Measurements from ENCODE around the gene KCNK3. TPM values are rescaled to one million over a fixed set of nuclear protein-coding genes. Genes with fewer than 3 reads are reported as not detected.

The KCNK3 gene
- total RNA-seq, 3 donors from 2014 or later (not counting 1 experiment from before 2014, with no cell fraction given): not detected

GRCh38 chr2:26752656-26753055 is 60.1 kb downstream of the KCNK3 start:
- Histone ChIP-seq H3K4me3 (ENCODE audit: low read length) (no peak overlapping the region), H3K9me3 (ENCODE audit: control insufficient read depth, insufficient read depth, low read length) (no peaks in the 10 kb centered on the region), H3K27me3 (ENCODE audit: control insufficient read depth, insufficient read depth, low read length) (no peaks in the 10 kb centered on the region), H3K27ac (ENCODE audit: low read length) (no peak overlapping the region), H3K36me3 (ENCODE audit: control insufficient read depth, insufficient read depth, low read length) (no peaks in the 10 kb centered on the region), H3K4me1 (ENCODE audit: control insufficient read depth, insufficient read depth, low read length) (no peaks in the 10 kb centered on the region)
- Mint-ChIP-seq H3K4me1 (no peaks in the 10 kb centered on the region), H3K9me3 (no peaks in the 10 kb centered on the region), H3K27ac (no peak overlapping the region), H3K4me3 (no peak overlapping the region), H3K27me3 (ENCODE audit: low read depth in 2 of 2) (peaks cover 0 to 2% of the 10 kb centered on the region in 2 donors), H3K36me3 (no peaks in the 10 kb centered on the region)
- DNase-seq: no peak
- no peak for ATAC-seq
- intact Hi-C loops (cut with micrococcal nuclease): no loop called here
- TF ChIP-seq, protein P1, sequence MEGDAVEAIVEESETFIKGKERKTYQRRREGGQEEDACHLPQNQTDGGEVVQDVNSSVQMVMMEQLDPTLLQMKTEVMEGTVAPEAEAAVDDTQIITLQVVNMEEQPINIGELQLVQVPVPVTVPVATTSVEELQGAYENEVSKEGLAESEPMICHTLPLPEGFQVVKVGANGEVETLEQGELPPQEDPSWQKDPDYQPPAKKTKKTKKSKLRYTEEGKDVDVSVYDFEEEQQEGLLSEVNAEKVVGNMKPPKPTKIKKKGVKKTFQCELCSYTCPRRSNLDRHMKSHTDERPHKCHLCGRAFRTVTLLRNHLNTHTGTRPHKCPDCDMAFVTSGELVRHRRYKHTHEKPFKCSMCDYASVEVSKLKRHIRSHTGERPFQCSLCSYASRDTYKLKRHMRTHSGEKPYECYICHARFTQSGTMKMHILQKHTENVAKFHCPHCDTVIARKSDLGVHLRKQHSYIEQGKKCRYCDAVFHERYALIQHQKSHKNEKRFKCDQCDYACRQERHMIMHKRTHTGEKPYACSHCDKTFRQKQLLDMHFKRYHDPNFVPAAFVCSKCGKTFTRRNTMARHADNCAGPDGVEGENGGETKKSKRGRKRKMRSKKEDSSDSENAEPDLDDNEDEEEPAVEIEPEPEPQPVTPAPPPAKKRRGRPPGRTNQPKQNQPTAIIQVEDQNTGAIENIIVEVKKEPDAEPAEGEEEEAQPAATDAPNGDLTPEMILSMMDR (IDR thresholded peaks at IDR 0.05): no peak
- WGBS (ENCODE audit: insufficient coverage): 95% methylated on average over 2 of the region's 3 CpGs

GRCh38 chr2:26754539-26754938 is 62.0 kb downstream of the KCNK3 start:
- ATAC-seq (no peak), DNase-seq (no peak)
- Mint-ChIP-seq H3K27ac (no peak overlapping the region), H3K4me1 (peaks cover 0 to 8% of the 10 kb centered on the region in 2 donors), H3K36me3 (no peaks in the 10 kb centered on the region), H3K4me3 (no peak overlapping the region), H3K9me3 (no peaks in the 10 kb centered on the region), H3K27me3 (ENCODE audit: low read depth in 2 of 2) (peaks cover 0 to 2% of the 10 kb centered on the region in 2 donors)
- H3K27ac ChIP-seq (ENCODE audit: low read length): no peak overlapping the region
- H3K4me1 ChIP-seq (ENCODE audit: control insufficient read depth, insufficient read depth, low read length): peaks cover 5% of the 10 kb centered on the region
- intact Hi-C loops (cut with micrococcal nuclease): no loop called here
- H3K36me3 ChIP-seq (ENCODE audit: control insufficient read depth, insufficient read depth, low read length): no peaks in the 10 kb centered on the region
- H3K27me3 ChIP-seq (ENCODE audit: control insufficient read depth, insufficient read depth, low read length): no peaks in the 10 kb centered on the region
- TF ChIP-seq, protein P1 (IDR thresholded peaks at IDR 0.05): no peak
- H3K4me3 ChIP-seq (ENCODE audit: low read length): no peak overlapping the region
- 95% methylated on average over 4 of the region's 4 CpGs for WGBS (ENCODE audit: insufficient coverage)
- H3K9me3 ChIP-seq (ENCODE audit: control insufficient read depth, insufficient read depth, low read length): no peaks in the 10 kb centered on the region

DNA sequence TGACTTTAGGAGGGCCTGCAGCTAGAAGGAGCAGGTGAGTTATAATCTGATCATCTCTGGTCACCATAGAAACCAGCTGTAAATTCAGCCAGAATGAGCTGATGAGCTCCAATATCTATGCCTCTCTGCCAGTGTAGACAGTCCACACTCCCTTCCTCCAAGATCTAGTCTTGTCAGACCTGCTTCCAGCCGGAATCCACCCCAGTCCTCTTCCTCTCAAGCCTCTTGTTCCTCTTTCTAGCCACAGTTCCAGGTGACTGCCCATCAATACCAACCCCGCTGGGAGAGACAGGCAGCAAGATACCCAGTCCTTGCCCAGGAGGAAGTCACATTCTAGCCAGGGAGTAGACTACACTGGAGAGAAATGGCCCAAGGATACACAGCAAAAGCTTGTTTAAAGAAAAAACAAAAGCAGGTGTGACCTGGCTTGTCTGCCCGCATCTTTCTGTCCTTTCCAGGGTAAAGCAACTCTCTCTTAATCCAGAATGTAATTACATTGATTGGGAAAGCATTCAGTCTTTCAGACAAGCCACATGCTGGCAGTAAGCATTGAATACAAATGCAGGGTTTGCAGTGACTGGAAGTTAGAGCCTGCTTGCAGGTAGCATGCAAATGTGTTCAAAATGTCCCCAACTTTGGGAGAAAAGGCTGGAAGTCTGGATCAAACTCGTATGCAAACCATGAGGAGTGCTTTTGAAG is 62.6 kb downstream of the KCNK3 start:
- Histone ChIP-seq H3K4me3 (ENCODE audit: low read length) (no peak overlapping the region), H3K36me3 (ENCODE audit: control insufficient read depth, insufficient read depth, low read length) (no peaks in the 10 kb centered on the region), H3K27me3 (ENCODE audit: control insufficient read depth, insufficient read depth, low read length) (no peaks in the 10 kb centered on the region), H3K4me1 (ENCODE audit: control insufficient read depth, insufficient read depth, low read length) (peaks cover 5% of the 10 kb centered on the region), H3K9me3 (ENCODE audit: control insufficient read depth, insufficient read depth, low read length) (no peaks in the 10 kb centered on the region), H3K27ac (ENCODE audit: low read length) (no peak overlapping the region)
- TF ChIP-seq, protein P1 (IDR thresholded peaks at IDR 0.05): no peak
- H3K36me3 Mint-ChIP-seq: no peaks in the 10 kb centered on the region
- intact Hi-C loops (cut with micrococcal nuclease): no loop called here
- H3K27me3 Mint-ChIP-seq (ENCODE audit: low read depth in 2 of 2): peaks cover 0 to 2% of the 10 kb centered on the region in 2 donors
- H3K9me3 Mint-ChIP-seq: no peaks in the 10 kb centered on the region
- H3K4me1 Mint-ChIP-seq: peaks cover 0 to 8% of the 10 kb centered on the region in 2 donors
- ATAC-seq: no peak
- no peak overlapping the region for H3K4me3 Mint-ChIP-seq
- 63% methylated on average over 4 of the region's 4 CpGs for whole genome bisulfite sequencing (ENCODE audit: insufficient coverage)
- H3K27ac Mint-ChIP-seq: no peak overlapping the region
- DNase-seq: no peak

DNA sequence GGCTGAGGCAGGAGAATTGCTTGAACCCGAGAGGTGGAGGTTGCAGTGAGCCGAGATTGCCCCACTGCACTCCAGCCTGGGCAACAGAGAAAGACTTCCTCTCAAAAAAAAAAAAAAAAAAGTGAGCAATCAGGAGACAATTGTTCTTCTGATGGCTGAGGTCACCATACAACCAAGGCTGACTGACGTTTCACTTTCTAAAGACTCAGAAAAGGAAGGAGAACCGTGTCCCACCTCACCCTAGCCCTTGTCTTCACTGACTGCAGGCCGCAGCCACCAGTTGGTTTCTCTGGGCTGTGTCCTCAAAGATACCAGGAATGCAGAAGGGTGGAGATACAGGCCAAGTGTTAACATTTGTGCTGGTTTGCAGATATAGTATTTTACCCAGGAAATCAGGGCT is 63.8 kb downstream of the KCNK3 start:
- DNase-seq (no peak), ATAC-seq (no peak)
- Mint-ChIP-seq H3K36me3 (no peaks in the 10 kb centered on the region), H3K4me3 (no peak overlapping the region), H3K27me3 (ENCODE audit: low read depth in 2 of 2) (peaks cover 0 to under 1% of the 10 kb centered on the region in 2 donors), H3K27ac (no peak overlapping the region), H3K4me1 (peaks cover 0 to 8% of the 10 kb centered on the region in 2 donors), H3K9me3 (no peaks in the 10 kb centered on the region)
- Histone ChIP-seq H3K27ac (ENCODE audit: low read length) (no peak overlapping the region), H3K4me3 (ENCODE audit: low read length) (no peak overlapping the region), H3K36me3 (ENCODE audit: control insufficient read depth, insufficient read depth, low read length) (no peaks in the 10 kb centered on the region), H3K9me3 (ENCODE audit: control insufficient read depth, insufficient read depth, low read length) (no peaks in the 10 kb centered on the region), H3K4me1 (ENCODE audit: control insufficient read depth, insufficient read depth, low read length) (peaks cover 5% of the 10 kb centered on the region), H3K27me3 (ENCODE audit: control insufficient read depth, insufficient read depth, low read length) (no peaks in the 10 kb centered on the region)
- intact Hi-C loops (cut with micrococcal nuclease): no loop called here
- TF ChIP-seq, protein P1 (IDR thresholded peaks at IDR 0.05): no peak
- WGBS (ENCODE audit: insufficient coverage): 78% methylated on average over 4 of the region's 5 CpGs
